Hepatocyte (in vitro differentiated cells): ENCODE results near the gene ZNF423.

Source experiments
- CTCF ChIP-seq: fragments of 200-600 bp; sonication (generic); IDR thresholded peaks from 2 replicates; pipeline ENCODE4 v1.5.1; 2016; ENCODE audit warnings: antibody characterized with exemption, mild to moderate bottlenecking; ENCODE audit not compliant: poor library complexity
- EZH2phosphoT487 ChIP-seq: fragments of 200-600 bp; sonication (generic); IDR thresholded peaks from one replicate; pipeline ENCODE4 v1.6.1; 2018; ENCODE audit warnings: antibody characterized with exemption, mild to moderate bottlenecking, low read depth, moderate library complexity; ENCODE audit not compliant: unreplicated experiment, severe bottlenecking

- TF ChIP-seq CTCF, result no peak
- no peak for TF ChIP-seq EZH2phosphoT487
Observed at GRCh38 chr16:49631187-49632041, 224.5 kb downstream of the ZNF423 start.
